Astrocyte of the cerebellum (primary cell): ENCODE results near the gene GNPTG.
"Not testable (repeated sequence)": the region's sequence is repeated elsewhere in the genome, so short reads cannot be mapped to it uniquely, and the experiment has no call there.

ENCODE experiments used
- DNase-seq: peaks from one replicate; pipeline ENCODE4 v3.0.0-alpha.2; 2011; ENCODE audit warnings: low read depth
- H3K4me3 ChIP-seq: 2 replicates; pipeline ENCODE4 v1.5.1; 2011; ENCODE audit warnings: mild to moderate bottlenecking, low read depth, low read length, moderate library complexity
- in situ Hi-C: cut with HindIII; loops from 2 replicates; pipeline ENCODE4 v1.10.0; 2017; ENCODE audit warnings: low sequenced_read_pairs
- TF ChIP-seq, protein P1 (sequence below): IDR thresholded peaks from 2 replicates; pipeline ENCODE4 v1.5.1; 2012; ENCODE audit warnings: low read length, low read depth, moderate library complexity, mild to moderate bottlenecking; ENCODE audit errors: missing control alignments

GNPTG gene

DNA sequence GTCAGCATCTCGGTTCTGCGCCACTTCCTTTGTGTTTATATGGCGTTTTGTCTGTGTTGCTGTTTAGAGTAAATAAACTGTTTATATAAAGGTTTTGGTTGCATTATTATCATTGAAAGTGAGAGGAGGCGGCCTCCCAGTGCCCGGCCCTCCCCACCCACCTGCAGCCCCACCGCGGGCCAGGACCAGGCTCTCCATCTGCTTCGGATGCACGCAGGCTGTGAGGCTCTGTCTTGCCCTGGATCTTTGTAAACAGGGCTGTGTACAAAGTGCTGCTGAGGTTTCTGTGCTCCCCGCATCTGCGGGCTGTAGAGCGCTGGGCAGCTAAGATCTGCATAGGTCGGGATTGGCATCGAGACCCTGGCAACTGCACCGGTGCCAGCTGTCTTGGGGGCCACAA, 26.5 kb upstream of the GNPTG start:
- TF ChIP-seq, protein P1, sequence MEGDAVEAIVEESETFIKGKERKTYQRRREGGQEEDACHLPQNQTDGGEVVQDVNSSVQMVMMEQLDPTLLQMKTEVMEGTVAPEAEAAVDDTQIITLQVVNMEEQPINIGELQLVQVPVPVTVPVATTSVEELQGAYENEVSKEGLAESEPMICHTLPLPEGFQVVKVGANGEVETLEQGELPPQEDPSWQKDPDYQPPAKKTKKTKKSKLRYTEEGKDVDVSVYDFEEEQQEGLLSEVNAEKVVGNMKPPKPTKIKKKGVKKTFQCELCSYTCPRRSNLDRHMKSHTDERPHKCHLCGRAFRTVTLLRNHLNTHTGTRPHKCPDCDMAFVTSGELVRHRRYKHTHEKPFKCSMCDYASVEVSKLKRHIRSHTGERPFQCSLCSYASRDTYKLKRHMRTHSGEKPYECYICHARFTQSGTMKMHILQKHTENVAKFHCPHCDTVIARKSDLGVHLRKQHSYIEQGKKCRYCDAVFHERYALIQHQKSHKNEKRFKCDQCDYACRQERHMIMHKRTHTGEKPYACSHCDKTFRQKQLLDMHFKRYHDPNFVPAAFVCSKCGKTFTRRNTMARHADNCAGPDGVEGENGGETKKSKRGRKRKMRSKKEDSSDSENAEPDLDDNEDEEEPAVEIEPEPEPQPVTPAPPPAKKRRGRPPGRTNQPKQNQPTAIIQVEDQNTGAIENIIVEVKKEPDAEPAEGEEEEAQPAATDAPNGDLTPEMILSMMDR, result no peak
- in situ Hi-C loops, result no loop called here
- H3K4me3 ChIP-seq, result no peak overlapping the region
- no peak for DNase-seq

DNA sequence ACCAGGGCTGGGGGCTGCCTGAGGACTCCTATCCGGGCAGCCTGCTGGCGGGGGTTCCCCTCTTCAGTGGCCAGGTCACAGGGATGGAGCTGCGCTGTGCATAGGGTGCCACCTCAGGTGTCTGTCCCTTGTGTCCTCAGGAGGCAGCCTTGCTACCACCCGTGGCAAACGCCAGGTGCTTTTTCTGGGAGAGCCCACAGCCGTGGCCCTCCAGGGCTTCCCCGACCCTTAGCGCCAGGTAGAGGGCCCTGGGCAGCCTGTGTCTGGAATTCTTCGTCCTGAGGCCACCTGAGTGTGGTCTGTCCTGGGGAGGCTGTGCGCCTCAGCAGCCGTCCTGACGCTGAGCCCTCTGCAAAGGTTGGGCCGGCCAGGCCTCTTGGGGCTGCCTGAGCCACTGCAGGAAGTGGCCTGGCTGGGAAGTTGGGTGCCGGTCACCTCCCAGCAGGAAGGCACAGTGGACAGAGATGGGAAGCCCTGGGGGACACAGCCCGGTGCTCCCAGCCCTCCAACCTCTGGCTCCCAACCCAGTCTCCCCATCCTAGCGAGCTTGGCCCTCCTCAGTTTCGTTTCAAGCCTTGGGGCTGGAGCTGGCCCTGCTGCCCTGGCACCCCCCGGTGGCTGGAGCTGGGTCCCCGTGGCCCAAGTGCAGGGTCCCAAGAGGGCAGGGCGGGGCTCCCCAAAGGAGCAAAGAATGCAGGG, 25.9 kb upstream of the GNPTG start:
- in situ Hi-C loops, result no loop called here
- no peak overlapping the region for H3K4me3 ChIP-seq
- TF ChIP-seq, protein P1, result no peak
- DNase-seq, result no peak

DNA sequence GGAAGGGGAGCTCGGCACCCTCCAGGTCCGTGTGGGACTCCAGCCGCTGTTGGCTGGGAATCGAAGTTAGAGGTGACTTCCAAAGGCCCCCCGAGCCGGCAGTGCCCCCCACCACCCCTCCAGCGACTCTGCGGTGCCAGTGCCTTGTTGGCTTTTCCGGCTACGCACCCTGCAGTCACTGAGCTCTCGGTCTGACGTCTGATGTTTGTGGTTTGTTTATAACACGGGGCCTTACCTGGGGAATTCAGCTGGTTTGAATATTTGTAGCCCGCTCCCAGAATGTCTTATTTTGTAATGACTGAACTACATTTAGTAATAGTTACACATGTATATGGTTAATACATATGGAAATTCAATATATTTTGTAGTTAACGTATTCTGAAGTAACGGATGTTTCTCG, 25.3 kb upstream of the GNPTG start:
- no peak overlapping the region for H3K4me3 ChIP-seq
- in situ Hi-C loops, result no loop called here
- TF ChIP-seq, protein P1, result no peak
- DNase-seq, result no peak

DNA sequence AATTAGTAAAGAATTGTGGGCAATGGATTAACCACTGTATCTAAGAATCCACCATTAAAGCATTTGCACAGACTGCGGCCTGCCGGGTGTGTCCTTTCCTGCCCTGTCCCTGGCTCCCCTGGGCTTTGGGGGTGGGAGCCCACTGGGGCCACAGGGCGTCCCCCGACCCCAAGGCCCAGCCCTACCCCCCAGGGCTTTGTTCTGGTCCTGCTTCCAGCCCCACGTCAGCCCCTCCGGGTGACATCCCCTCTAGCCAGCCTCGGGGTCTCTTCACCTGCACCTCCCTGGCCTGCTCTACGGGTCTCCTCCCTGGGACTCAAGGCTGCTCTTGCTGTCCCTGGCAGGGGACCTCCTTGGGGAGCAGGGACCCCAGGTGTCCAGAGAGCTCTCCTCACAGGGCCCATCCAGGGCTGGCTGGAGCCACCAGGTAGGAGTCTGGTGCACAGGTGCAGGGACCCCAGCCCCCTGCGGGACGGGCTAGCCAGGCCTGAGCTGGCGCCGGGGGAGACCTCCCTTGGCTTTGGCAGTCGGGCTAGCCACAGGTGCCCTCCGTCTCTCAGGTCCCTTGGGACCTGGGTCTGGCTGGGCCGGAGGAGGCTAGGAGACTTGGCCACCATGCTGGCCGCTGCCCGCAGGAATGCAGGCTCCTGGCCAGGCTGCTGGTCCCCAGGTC, 24.6 kb upstream of the GNPTG start:
- in situ Hi-C loops, result no loop called here
- TF ChIP-seq, protein P1, result no peak

DNA sequence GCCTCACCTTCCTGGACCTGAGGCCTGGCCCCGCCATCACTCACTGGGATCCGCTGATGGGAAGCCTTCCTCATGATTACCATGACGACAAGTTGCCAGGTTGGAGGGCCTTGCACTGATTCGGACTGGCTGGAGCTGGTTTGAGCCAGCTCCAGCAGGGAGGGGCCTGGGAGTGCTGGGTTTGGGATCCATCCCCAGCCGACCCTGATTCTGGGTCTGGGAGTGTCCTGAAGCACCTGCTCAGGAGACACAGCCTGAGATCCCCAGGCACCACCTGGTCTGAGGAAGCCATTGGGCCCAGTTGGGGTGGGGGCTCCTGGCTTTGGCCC, 24.1 kb upstream of the GNPTG start:
- TF ChIP-seq, protein P1, result no peak
- in situ Hi-C loops, result no loop called here
- no peak overlapping the region for H3K4me3 ChIP-seq
- no peak for DNase-seq

More for the DNA sequence above, 24.6 kb upstream of the GNPTG start:
- no peak for DNase-seq
- H3K4me3 ChIP-seq, result no peak overlapping the region

DNA sequence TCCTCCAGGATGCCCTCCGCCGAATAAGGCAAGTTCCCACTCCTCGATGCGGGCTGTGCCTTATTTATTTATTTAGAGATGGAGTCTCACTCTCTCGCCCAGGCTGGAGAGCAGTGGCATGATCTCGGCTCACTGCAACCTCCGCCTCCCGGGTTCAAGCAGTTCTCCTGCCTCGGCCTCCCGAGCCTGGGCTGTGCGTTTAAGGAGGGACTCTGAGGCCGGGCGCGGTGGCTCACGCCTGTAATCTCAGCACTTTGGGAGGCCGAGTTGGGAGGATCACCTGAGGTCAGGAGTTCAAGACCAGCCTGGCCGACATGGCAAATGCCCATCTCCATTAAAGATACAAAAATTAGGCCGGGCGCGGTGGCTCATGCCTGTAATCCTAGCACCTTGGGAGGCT, 23.6 kb upstream of the GNPTG start:
- DNase-seq, H3K4me3 ChIP-seq, in situ Hi-C loops: not testable (repeated sequence)

DNA sequence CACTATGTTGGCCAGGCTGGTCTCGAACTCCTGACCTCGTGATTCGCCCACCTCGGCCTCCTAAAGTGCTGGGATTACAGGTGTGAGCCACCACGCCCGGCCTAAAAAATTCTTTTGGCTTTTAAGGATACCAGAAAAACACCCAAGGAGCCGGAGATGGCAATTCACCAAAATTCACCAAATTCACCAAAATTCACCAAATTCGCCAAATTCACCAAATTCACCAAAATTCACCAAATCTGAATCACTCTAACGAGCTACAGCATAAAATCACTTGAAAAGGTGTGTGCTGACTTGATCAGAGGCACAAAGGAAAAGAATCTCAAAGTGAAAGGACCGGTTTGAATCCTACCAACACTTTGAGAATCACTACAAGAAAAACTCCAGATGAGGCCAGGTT, 22.8 kb upstream of the GNPTG start:
- in situ Hi-C loops, DNase-seq, H3K4me3 ChIP-seq: not testable (repeated sequence)
